HepG2 (cell line): ENCODE results near the gene SEMA3F. TPM values are rescaled to one million over a fixed set of nuclear protein-coding genes. Genes with fewer than 3 reads are reported as not detected.

Experiments
- ATAC-seq: fragments of 200-7000 bp; cut with Tn5 transposase; 3 replicates; pipeline ENCODE4 v1.9.1; 2020; ENCODE audit warnings: mild to moderate bottlenecking, moderate library complexity
- BruUV-seq: library from RNA; stranded (reverse); fragments of 400-500 nt; replicated peaks from 2 replicates; lab custom pipeline; 2021; lab: Mats Ljungman, UMichigan
- CTCF ChIA-PET: fragments of 300-600 bp; formaldehyde crosslinking; extraction: SDS; loops from one replicate; lab custom pipeline; 2021; ENCODE audit warnings: low total read pairs, inconsistent platforms, low intra/inter-chr PET ratio; lab: Yijun Ruan, JAX
- POLR2A ChIA-PET: fragments of 350-600 bp; sonication (Branson Sonifier 250); formaldehyde crosslinking; loops from one replicate; lab custom pipeline; 2020; ENCODE audit warnings: antibody characterized with exemption, inconsistent platforms; lab: Yijun Ruan, JAX
- DNase-seq: peaks from one replicate; pipeline ENCODE4 v3.0.0-alpha.2; 2015; ENCODE audit warnings: low spot score
- FAIRE-seq: peaks from 3 replicates; lab custom pipeline; 2011; peaks lifted over from hg19 to GRCh38; lab: Jason Lieb, UNC
- H2AFZ ChIP-seq: one replicate; pipeline ENCODE4 v1.6.1; 2011; ENCODE audit warnings: low read length, inconsistent platforms
- H3K27ac ChIP-seq: fragments of 300-600 bp; 3 replicates; pipeline ENCODE4 v1.8.0; 2011; ENCODE audit warnings: mixed run types, mild to moderate bottlenecking, mixed read lengths, low read length, inconsistent platforms; ENCODE audit not compliant: insufficient read depth; ENCODE audit errors: extremely low read length
- H3K27me3 ChIP-seq, 2 experiments: fragments of 200-600 bp in 1 of 2; 2 replicates in 1 of 2; 3 replicates in 1 of 2; pipeline versions ENCODE4 v1.6.0 to v1.8.0; 2011; ENCODE audit warnings: low read length in 2 of 2, mild to moderate bottlenecking in 2 of 2, moderate library complexity in 2 of 2, inconsistent platforms in 1 of 2; ENCODE audit not compliant: insufficient read depth in 2 of 2, control insufficient read depth in 1 of 2
- H3K36me3 ChIP-seq, 2 experiments: fragments of 200-600 bp in 1 of 2; replicated peaks in 1 of 2; 2 replicates in 1 of 2; 3 replicates in 1 of 2; pipeline versions ENCODE4 v1.5.1 to v1.8.0; 2011; ENCODE audit warnings: low read length in 2 of 2, inconsistent platforms in 1 of 2; ENCODE audit not compliant: insufficient read depth in 2 of 2, control insufficient read depth in 1 of 2
- H3K4me1 ChIP-seq: 2 replicates; pipeline ENCODE4 v1.5.1; 2012; ENCODE audit warnings: low read length, inconsistent platforms; ENCODE audit not compliant: insufficient read depth
- H3K4me2 ChIP-seq: 2 replicates; pipeline ENCODE4 v1.6.0; 2011; ENCODE audit warnings: low read depth, low read length, inconsistent platforms
- H3K4me3 ChIP-seq, 3 experiments: fragments of 200-600 bp in 1 of 3; sonication (generic), shearing (Covaris generic) in 1 of 3; replicated peaks in 1 of 3; 2 replicates each; pipeline ENCODE4 v1.5.1; 2011 to 2016; ENCODE audit warnings: low read length in 3 of 3, inconsistent platforms in 2 of 3, low read depth in 2 of 3, mild to moderate bottlenecking in 2 of 3, control low read depth in 1 of 3, mixed read lengths in 1 of 3; ENCODE audit not compliant: insufficient read depth in 1 of 3
- H3K79me2 ChIP-seq: one replicate; pipeline ENCODE4 v1.6.1; 2011; ENCODE audit warnings: low read length, inconsistent platforms; ENCODE audit not compliant: insufficient read depth
- H3K9ac ChIP-seq: 2 replicates; pipeline ENCODE4 v1.6.0; 2011; ENCODE audit warnings: mild to moderate bottlenecking, low read depth, low read length, inconsistent platforms; ENCODE audit not compliant: insufficient read depth
- H3K9me3 ChIP-seq: 2 replicates; pipeline ENCODE4 v1.5.1; 2012; ENCODE audit warnings: mild to moderate bottlenecking, low read length
- H4K20me1 ChIP-seq: 2 replicates; pipeline ENCODE4 v1.6.0; 2011; ENCODE audit warnings: inconsistent platforms, mild to moderate bottlenecking, low read length, moderate library complexity; ENCODE audit not compliant: insufficient read depth
- BHLHE40 ChIP-seq: IDR thresholded peaks from 2 replicates; pipeline ENCODE4 v1.6.1; 2011; ENCODE audit warnings: low read length, improper control_type of control experiment
- HNRNPL ChIP-seq: fragments of 200-400 bp; formaldehyde crosslinking; IDR thresholded peaks from 2 replicates; pipeline ENCODE4 v1.6.1; 2017; ENCODE audit warnings: mild to moderate bottlenecking, low read depth, low read length
- IKZF4 ChIP-seq: sonication (generic); formaldehyde crosslinking; IDR thresholded peaks from 2 replicates; pipeline ENCODE4 v1.5.1; 2020; ENCODE audit warnings: borderline replicate concordance, mild to moderate bottlenecking, low read depth, missing genetic modification reagents; ENCODE audit errors: not compliant biosample characterization
- KDM2A ChIP-seq: sonication (generic); formaldehyde crosslinking; IDR thresholded peaks from 2 replicates; pipeline ENCODE4 v1.4.0; 2020; ENCODE audit warnings: low read depth, missing genetic modification reagents, borderline replicate concordance
- MIER3 ChIP-seq: IDR thresholded peaks from 2 replicates; pipeline ENCODE4 v1.6.1; 2016; ENCODE audit warnings: missing compliant biosample characterization, borderline replicate concordance
- NFE2 ChIP-seq: sonication (generic); formaldehyde crosslinking; IDR thresholded peaks from 2 replicates; pipeline ENCODE4 v1.4.0; 2020; ENCODE audit warnings: missing genetic modification reagents
- PCBP2 ChIP-seq: fragments of 200-400 bp; formaldehyde crosslinking; optimal IDR thresholded peaks from 2 replicates; pipeline ENCODE3; 2018; ENCODE audit warnings: low read length, low read depth; ENCODE audit not compliant: poor library complexity, severe bottlenecking
- REL ChIP-seq: sonication (generic); formaldehyde crosslinking; conservative IDR thresholded peaks from 2 replicates; pipeline ENCODE4 v1.8.0; 2022; ENCODE audit warnings: mild to moderate bottlenecking, missing genetic modification reagents, moderate library complexity
- STAT5B ChIP-seq: sonication (generic); formaldehyde crosslinking; IDR thresholded peaks from 2 replicates; pipeline ENCODE4 v1.4.0; 2020; ENCODE audit warnings: missing genetic modification reagents
- TFDP2 ChIP-seq: sonication (generic); formaldehyde crosslinking; IDR thresholded peaks from 2 replicates; pipeline ENCODE4 v1.4.0; 2020; ENCODE audit warnings: missing genetic modification reagents
- TOPORS ChIP-seq: sonication (generic); formaldehyde crosslinking; IDR thresholded peaks from 2 replicates; pipeline ENCODE4 v1.8.0; 2023; ENCODE audit warnings: mild to moderate bottlenecking, missing genetic modification reagents
- ZC3H4 ChIP-seq: sonication (generic); formaldehyde crosslinking; IDR thresholded peaks from 2 replicates; pipeline ENCODE4 v1.4.0; 2020; ENCODE audit warnings: missing genetic modification reagents, borderline replicate concordance
- ZMAT3 ChIP-seq: sonication (generic); formaldehyde crosslinking; conservative IDR thresholded peaks from 2 replicates; pipeline ENCODE4 v1.7.0; 2021; ENCODE audit warnings: missing genetic modification reagents
- ZNF160 ChIP-seq: sonication (generic); formaldehyde crosslinking; IDR thresholded peaks from 2 replicates; pipeline ENCODE4 v1.8.0; 2022; ENCODE audit warnings: mild to moderate bottlenecking, inconsistent platforms, missing genetic modification reagents
- ZNF24 ChIP-seq: fragments of 450-650 bp; IDR thresholded peaks from 2 replicates; pipeline ENCODE4 v1.6.1; 2017; ENCODE audit warnings: antibody characterized with exemption, mild to moderate bottlenecking
- ZNF414 ChIP-seq: sonication (generic); formaldehyde crosslinking; IDR thresholded peaks from 2 replicates; pipeline ENCODE4 v1.5.0; 2020; ENCODE audit warnings: missing genetic modification reagents
- ZNF552 ChIP-seq: sonication (generic); formaldehyde crosslinking; IDR thresholded peaks from 2 replicates; pipeline ENCODE4 v1.9.0; 2022; ENCODE audit warnings: missing genetic modification reagents, mild to moderate bottlenecking, borderline replicate concordance
- WGBS: methylation state at CpG from one replicate; pipeline ENCODE4 v1.1.6; 2017; ENCODE audit warnings: low lambda C conversion rate; 5-methylcytosine and 5-hydroxymethylcytosine counted together
- in situ Hi-C: cut with HindIII; loops from 2 replicates; pipeline ENCODE4 v1.10.0; 2017; ENCODE audit warnings: low pct_unique_long_range_greater_than_20kb; ENCODE audit not compliant: extremely low pct_ligation_motif_present
- intact Hi-C: fragments of 100-400 bp; cut with micrococcal nuclease; formaldehyde crosslinking; loops from one replicate; pipeline ENCODE4 v1.10.0; 2022; ENCODE audit not compliant: unreplicated experiment
- polyA plus RNA-seq, 8 experiments: library from polyadenylated mRNA; depleted of rRNA in 3 of 8; stranded (reverse) in 7 of 8; unstranded in 1 of 8; fragments of >200 nt; fragmentation: Illumina TruSeq in 4 of 8; extraction: Trizol in 4 of 8; gene quantifications; 2 replicates each; pipeline versions ENCODE4 v1.2.1 to v1.2.3, GENCODE V29; 2011 to 2016; ENCODE audit warnings: low read depth in 4 of 8, missing spikeins in 1 of 8, mixed read lengths in 1 of 8; ENCODE audit not compliant: insufficient read depth in 1 of 8
- total RNA-seq, 5 experiments: library from RNA; depleted of rRNA; stranded (reverse); fragments of >200 nt; fragmentation: Illumina TruSeq; extraction: Trizol; gene quantifications; 2 replicates each; pipeline ENCODE4 v1.2.3, GENCODE V29; 2016; ENCODE audit warnings: low read depth in 1 of 5

Gene SEMA3F
- total and polyA plus RNA-seq, 2 of the 13 experiments (the other 11 are each of a cell fraction or from before 2014, with no cell fraction given), result 7.6 to 17.2 TPM

DNA sequence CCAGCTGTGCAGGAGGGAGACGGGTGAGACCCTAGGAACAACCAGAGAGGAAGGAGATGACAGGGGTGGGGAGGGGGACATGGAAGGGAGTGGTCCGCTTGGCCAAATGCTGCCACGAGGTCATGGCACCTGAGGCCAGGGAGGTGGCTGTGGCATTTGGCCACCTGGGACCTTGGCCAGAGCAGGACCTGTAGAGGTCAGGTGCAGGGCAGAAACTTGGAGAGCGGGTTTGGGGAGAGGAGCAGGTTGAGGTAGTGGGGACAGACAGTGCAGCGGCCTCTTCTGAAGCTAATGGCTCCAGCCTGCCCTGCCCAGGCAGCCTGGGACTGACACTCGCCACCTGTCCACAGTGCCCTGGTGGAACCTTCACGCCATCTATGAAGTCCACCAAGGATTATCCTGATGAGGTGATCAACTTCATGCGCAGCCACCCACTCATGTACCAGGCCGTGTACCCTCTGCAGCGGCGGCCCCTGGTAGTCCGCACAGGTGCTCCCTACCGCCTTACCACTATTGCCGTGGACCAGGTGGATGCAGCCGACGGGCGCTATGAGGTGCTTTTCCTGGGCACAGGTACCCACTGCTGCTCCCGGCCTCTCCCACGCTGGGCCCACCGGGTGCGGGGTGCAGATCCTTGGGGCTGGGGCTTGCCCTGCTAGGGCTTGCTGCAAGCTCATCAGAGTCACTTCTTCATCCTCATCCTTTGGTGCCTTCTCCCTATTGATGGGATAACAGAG, 29.3 kb downstream of the SEMA3F start:
- H3K79me2 ChIP-seq, result no peaks in the 10 kb centered on the region
- intact Hi-C loops, result no loop called here
- peaks cover 0 to 9% of the 10 kb centered on the region in 2 experiments; a peak in 2 of 5 replicates for H3K36me3 ChIP-seq
- ATAC-seq (no peak), DNase-seq (no peak), FAIRE-seq (no peak)
- POLR2A ChIA-PET, result interaction anchor here (2.2 kb wide), 1 partner anchor 34 kb away, joined by 7 read pairs; no protein-coding TSS in a partner anchor
- H3K4me1 ChIP-seq, result peaks cover 15% of the 10 kb centered on the region
- CTCF ChIA-PET, result no interaction called here
- WGBS, result 95% methylated on average over 18 of the region's 21 CpGs
- H3K9me3 ChIP-seq, result no peaks in the 10 kb centered on the region
- no peaks in the 10 kb centered on the region for H3K27me3 ChIP-seq
- in situ Hi-C loops, result no loop called here
- H3K9ac ChIP-seq, result no peak overlapping the region
- no TSS peak for BruUV-seq
- H3K4me3 ChIP-seq, result no peak overlapping the region
- H3K4me2 ChIP-seq, result no peak overlapping the region
- H3K27ac ChIP-seq, result no peak overlapping the region
- no peak overlapping the region for H2AFZ ChIP-seq
- no peaks in the 10 kb centered on the region for H4K20me1 ChIP-seq
- TF ChIP-seq BHLHE40 (no peak), KDM2A (CRISPR knock-in tag) (no peak), TFDP2 (no peak), PCBP2 (no peak), IKZF4 (CRISPR knock-in tag) (no peak)

DNA sequence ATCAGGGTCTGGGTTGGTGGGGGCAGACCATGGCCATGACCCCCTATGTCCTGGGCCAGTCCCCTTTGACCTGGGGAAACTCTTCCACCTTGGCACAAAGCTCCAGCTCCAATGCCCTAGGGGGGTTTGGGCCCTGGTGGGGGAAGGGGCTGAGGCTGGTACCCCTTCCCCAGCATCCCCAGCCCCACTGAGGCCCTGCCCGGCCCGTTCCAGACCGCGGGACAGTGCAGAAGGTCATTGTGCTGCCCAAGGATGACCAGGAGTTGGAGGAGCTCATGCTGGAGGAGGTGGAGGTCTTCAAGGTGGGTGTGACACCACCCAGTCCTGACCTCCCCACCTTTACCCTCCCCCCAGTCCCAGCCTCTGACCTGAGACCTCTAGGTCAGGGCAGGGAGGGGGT, 30.1 kb downstream of the SEMA3F start:
- Histone ChIP-seq H2AFZ (no peak overlapping the region), H3K9me3 (no peaks in the 10 kb centered on the region), H3K79me2 (no peaks in the 10 kb centered on the region), H3K4me2 (no peak overlapping the region), H4K20me1 (no peaks in the 10 kb centered on the region), H3K9ac (no peak overlapping the region), H3K27ac (no peak overlapping the region), H3K27me3 (no peaks in the 10 kb centered on the region), H3K36me3 (peaks cover 0 to 9% of the 10 kb centered on the region in 2 experiments; a peak in 2 of 5 replicates), H3K4me1 (peaks cover 7% of the 10 kb centered on the region; the same call in 1 of the 2 replicates), H3K4me3 (no peak overlapping the region)
- BruUV-seq, result no TSS peak
- no CpG with 5 or more reads among the region's 4 CpGs for WGBS
- ChIA-PET POLR2A (no interaction called here), CTCF (no interaction called here)
- FAIRE-seq (no peak), ATAC-seq (no peak), DNase-seq (no peak)
- in situ Hi-C loops (loop anchor here (5.0 kb wide), 1 partner anchor 63 kb away; no protein-coding TSS in a partner anchor), intact Hi-C loops (no loop called here)
- TF ChIP-seq TOPORS (no peak), ZNF552 (CRISPR knock-in tag) (no peak), STAT5B (CRISPR knock-in tag) (no peak), ZMAT3 (CRISPR knock-in tag) (no peak), REL (CRISPR knock-in tag) (no peak), HNRNPL (no peak), NFE2 (CRISPR knock-in tag) (no peak), ZNF24 (no peak), MIER3 (CRISPR knock-in tag) (no peak), ZNF414 (CRISPR knock-in tag) (no peak), ZNF160 (no peak), ZC3H4 (no peak)
